ENCODE measurements around the gene TUBA1C. TPM values are rescaled to one million over a fixed set of nuclear protein-coding genes. Genes with fewer than 3 reads are reported as not detected.
"Not testable (repeated sequence)": the region's sequence is repeated elsewhere in the genome, so short reads cannot be mapped to it uniquely, and the experiment has no call there.

The TUBA1C gene
- total RNA-seq, 4 donors from 2014 or later: 122 to 210 (median 131) TPM

- peaks cover 21% of the 10 kb centered on the region for H3K27me3 ChIP-seq
- 100% methylated on average over 1 of the region's 1 CpG; no CpG with 5 or more reads in 1 of the 2 donors for WGBS, 2 donors (ENCODE audit: low coverage in 1 of 2)
- no peak overlapping the region for H3K4me3 ChIP-seq
- H3K27ac ChIP-seq: no peak overlapping the region
- H3K36me3 ChIP-seq: no peaks in the 10 kb centered on the region
- H3K4me1 ChIP-seq: no peaks in the 10 kb centered on the region
- H3K9me3 ChIP-seq: no peaks in the 10 kb centered on the region
- TF ChIP-seq POLR2AphosphoS5 (IDR thresholded peaks at IDR 0.05) (no peak), POLR2A (IDR thresholded peaks at IDR 0.05) (no peak), EP300 (IDR thresholded peaks at IDR 0.05) (no peak), CTCF (IDR thresholded peaks at IDR 0.05) (no peak)
- no peak for ATAC-seq
These were observed 49.9 kb downstream of the TUBA1C start for GRCh38 chr12:49314811-49315210.

- not testable (repeated sequence) for H3K4me3 ChIP-seq, H3K36me3 ChIP-seq, H3K27ac ChIP-seq, ATAC-seq, H3K9me3 ChIP-seq, H3K4me1 ChIP-seq
- 88% methylated on average over 9 of the region's 10 CpGs; no CpG with 5 or more reads in 1 of the 2 donors for WGBS, 2 donors (ENCODE audit: low coverage in 1 of 2)
- peaks cover 16% of the 10 kb centered on the region for H3K27me3 ChIP-seq
These were observed 52.2 kb downstream of the TUBA1C start for GRCh38 chr12:49317118-49317517.

GRCh38 chr12:49320411-49321103 is 55.7 kb downstream of the TUBA1C start:
- WGBS, 2 donors (ENCODE audit: low coverage in 1 of 2): 87 to 90% methylated on average over 7 to 9 of the region's 9 CpGs
- H3K9me3 ChIP-seq, H3K4me3 ChIP-seq, H3K27me3 ChIP-seq, H3K27ac ChIP-seq, ATAC-seq, H3K36me3 ChIP-seq: not testable (repeated sequence)
- H3K4me1 ChIP-seq: peaks cover 0 to 16% (median 10%) of the 10 kb centered on the region in 3 donors

- no peak for TF ChIP-seq POLR2AphosphoS5 (IDR thresholded peaks at IDR 0.05)
- TF ChIP-seq POLR2A (IDR thresholded peaks at IDR 0.05): no peak
- no peak for TF ChIP-seq EP300 (IDR thresholded peaks at IDR 0.05)
- TF ChIP-seq CTCF (IDR thresholded peaks at IDR 0.05): no peak
- no peaks in the 10 kb centered on the region for H3K9me3 ChIP-seq
- peak overlapping the region; percentile 42 to 69 for H3K4me3 ChIP-seq
- no peaks in the 10 kb centered on the region for H3K27me3 ChIP-seq
- WGBS, 2 donors (ENCODE audit: low coverage in 1 of 2): 0 to 56% methylated on average over 1 to 6 of the region's 12 CpGs
- H3K36me3 ChIP-seq: no peaks in the 10 kb centered on the region
- no peak for ATAC-seq
- H3K27ac ChIP-seq: peak overlapping the region in 3 of 4 donors; percentile 77 to 80 (median 78)
- H3K4me1 ChIP-seq: peaks cover 0 to 16% (median 10%) of the 10 kb centered on the region in 3 donors
These were observed 57.5 kb downstream of the TUBA1C start for GRCh38 chr12:49322367-49322707.

GRCh38 chr12:49322708-49323523 is 58.0 kb downstream of the TUBA1C start, which contains the start of gene TROAP:
Gene TROAP (plus strand): TSS chr12:49323255. CDS start chr12:49323609, 354 bp downstream.
- H3K27ac ChIP-seq: peak within 1 kb of the TSS in 3 of 4 donors; percentile 77 to 80 (median 78)

More at GRCh38 chr12:49322708-49323523, 58.0 kb downstream of the TUBA1C start, which contains the start of gene TROAP:
- Histone ChIP-seq H3K4me1 (peaks cover 0 to 16% (median 10%) of the 10 kb centered on the region in 3 donors), H3K27me3 (no peaks in the 10 kb centered on the region), H3K9me3 (no peaks in the 10 kb centered on the region), H3K4me3 (peak within 1 kb of the TSS; percentile 42 to 69), H3K36me3 (no peaks in the 10 kb centered on the region)
- 0% methylated on average over 14 to 20 of the region's 65 CpGs for WGBS, 2 donors (ENCODE audit: low coverage in 1 of 2)
- ATAC-seq: peak; percentile 99
- TF ChIP-seq POLR2AphosphoS5 (IDR thresholded peaks at IDR 0.05): peak; percentile 54
- TF ChIP-seq POLR2A (IDR thresholded peaks at IDR 0.05): peak; percentile 21 to 56
- no peak for TF ChIP-seq EP300 (IDR thresholded peaks at IDR 0.05)
- TF ChIP-seq CTCF (IDR thresholded peaks at IDR 0.05): peak in 1 of 4 experiments; percentile 9

All from gastroesophageal sphincter (tissue), 4 donors.